Subcutaneous adipose tissue (tissue), 4 donors: ENCODE results near the gene SLC26A4. TPM values are rescaled to one million over a fixed set of nuclear protein-coding genes. Genes with fewer than 3 reads are reported as not detected.

Experiments
- total RNA-seq, 4 donors: library from RNA; depleted of rRNA; stranded (reverse); fragments of >200 nt; gene quantifications; one replicate each; pipeline ENCODE4 v1.1.0, GENCODE V29; 2016
- TF ChIP-seq, protein P1 (sequence below): fragments of 450-650 bp; IDR thresholded peaks from one replicate; pipeline ENCODE4 v1.5.1; 2016; ENCODE audit warnings: low read depth, mild to moderate bottlenecking, control low read depth, antibody characterized with exemption, moderate library complexity

Gene SLC26A4
- total RNA-seq, 4 donors from 2014 or later, result 0.16 to 0.34 (median 0.20) TPM

- TF ChIP-seq, protein P1, sequence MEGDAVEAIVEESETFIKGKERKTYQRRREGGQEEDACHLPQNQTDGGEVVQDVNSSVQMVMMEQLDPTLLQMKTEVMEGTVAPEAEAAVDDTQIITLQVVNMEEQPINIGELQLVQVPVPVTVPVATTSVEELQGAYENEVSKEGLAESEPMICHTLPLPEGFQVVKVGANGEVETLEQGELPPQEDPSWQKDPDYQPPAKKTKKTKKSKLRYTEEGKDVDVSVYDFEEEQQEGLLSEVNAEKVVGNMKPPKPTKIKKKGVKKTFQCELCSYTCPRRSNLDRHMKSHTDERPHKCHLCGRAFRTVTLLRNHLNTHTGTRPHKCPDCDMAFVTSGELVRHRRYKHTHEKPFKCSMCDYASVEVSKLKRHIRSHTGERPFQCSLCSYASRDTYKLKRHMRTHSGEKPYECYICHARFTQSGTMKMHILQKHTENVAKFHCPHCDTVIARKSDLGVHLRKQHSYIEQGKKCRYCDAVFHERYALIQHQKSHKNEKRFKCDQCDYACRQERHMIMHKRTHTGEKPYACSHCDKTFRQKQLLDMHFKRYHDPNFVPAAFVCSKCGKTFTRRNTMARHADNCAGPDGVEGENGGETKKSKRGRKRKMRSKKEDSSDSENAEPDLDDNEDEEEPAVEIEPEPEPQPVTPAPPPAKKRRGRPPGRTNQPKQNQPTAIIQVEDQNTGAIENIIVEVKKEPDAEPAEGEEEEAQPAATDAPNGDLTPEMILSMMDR, result no peak
Observed at GRCh38 chr7:107642501-107642900, 18.1 kb upstream of the SLC26A4 start.

DNA sequence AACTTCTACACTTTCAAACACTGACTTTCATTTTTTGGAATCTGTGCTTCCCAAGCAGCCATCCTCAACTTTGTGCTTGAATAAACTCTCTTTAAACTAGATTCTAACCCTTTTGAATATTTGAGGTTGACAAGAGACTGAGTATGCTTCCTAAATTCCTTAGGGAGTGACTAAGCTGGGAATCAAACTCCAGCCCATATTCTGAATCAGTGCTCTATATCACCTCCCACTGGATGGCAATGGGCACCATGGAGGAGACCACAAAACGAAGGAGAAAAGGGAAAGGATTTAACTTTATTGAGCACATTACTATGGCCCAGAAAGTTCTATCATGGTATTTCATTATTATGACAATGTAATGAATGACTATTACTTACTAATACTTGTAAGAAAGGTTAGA, 17.2 kb upstream of the SLC26A4 start:
- TF ChIP-seq, protein P1, result no peak

GRCh38 chr7:107643938-107644308, 16.7 kb upstream of the SLC26A4 start:
- TF ChIP-seq, protein P1, result no peak

GRCh38 chr7:107644309-107644974, 16.2 kb upstream of the SLC26A4 start:
- TF ChIP-seq, protein P1, result no peak

GRCh38 chr7:107652642-107653041, 8.0 kb upstream of the SLC26A4 start:
- TF ChIP-seq, protein P1, result no peak

- TF ChIP-seq, protein P1, result no peak
Observed at GRCh38 chr7:107658467-107658866, 2.2 kb upstream of the SLC26A4 start.

- TF ChIP-seq, protein P1, result no peak
Observed at GRCh38 chr7:107659666-107660065, 962 bp upstream of the SLC26A4 start.
